ENCODE results near the gene KCNMB4. TPM values are rescaled to one million over a fixed set of nuclear protein-coding genes. Genes with fewer than 3 reads are reported as not detected.

Gene KCNMB4
- total RNA-seq, 1 experiment from 2014 or later = 0.13 TPM

DNA sequence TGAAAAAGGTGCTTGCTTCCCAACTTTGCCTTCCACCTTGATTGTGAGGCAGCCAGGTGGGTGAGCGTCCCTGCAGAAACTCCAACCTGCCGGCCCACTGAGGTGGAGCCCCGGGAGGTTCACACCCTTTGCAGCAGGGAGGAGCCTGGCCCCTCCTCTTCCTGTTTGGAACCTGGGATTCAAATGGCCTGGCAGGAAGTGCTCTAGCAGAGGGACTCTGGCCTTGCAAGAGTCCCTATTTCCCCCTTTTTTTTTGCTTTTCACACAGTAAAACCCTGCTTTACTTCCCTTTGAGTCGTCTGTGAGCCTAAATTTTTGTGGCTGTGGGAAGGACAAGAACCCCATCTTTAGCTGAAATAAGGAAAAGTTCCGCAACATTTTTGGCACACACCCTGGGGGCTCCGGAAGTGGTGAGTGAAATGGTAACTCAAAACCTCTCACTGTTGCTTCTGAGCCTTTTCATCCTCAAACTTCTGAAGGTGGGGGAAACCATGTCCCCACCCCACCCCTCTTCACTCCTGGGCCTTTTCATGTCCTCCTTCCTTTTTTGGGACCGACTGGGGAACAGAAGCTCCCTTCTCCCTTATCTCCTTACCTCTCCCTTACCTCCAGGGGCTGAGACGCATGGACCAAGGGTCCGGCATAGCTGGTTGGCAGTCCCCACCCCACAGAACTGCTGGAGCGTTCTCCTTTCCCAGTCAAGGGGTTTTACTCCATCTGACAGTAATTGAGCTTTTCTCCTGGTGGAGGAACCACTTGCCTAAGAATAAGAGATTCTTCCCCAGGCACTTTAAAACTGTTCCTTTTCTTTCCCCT is 102.0 kb downstream of the KCNMB4 start:
- ChIA-PET CTCF (no interaction called here), POLR2A (no interaction called here)
- TF ChIP-seq POLR2AphosphoS5 (IDR thresholded peaks at IDR 0.05; ENCODE audit: low read depth, low read length) = no peak
- ATAC-seq = no peak
- Histone ChIP-seq H3K4me3 (ENCODE audit: low read depth in 2 of 2, low read length in 2 of 2) (no peak overlapping the region), H3K9me3 (ENCODE audit: control insufficient read depth, insufficient read depth, low read depth, low read length) (0 out of 2 replicates have a peak, but pooled peaks cover 4% of the 10 kb centered on the region), H3K27me3 (ENCODE audit: control insufficient read depth, insufficient read depth, low read length) (no peaks in the 10 kb centered on the region), H3K4me1 (ENCODE audit: control insufficient read depth, insufficient read depth, low read length) (no peaks in the 10 kb centered on the region), H3K27ac (ENCODE audit: low read length) (no peak overlapping the region), H3K36me3 (ENCODE audit: control insufficient read depth, insufficient read depth, low read length) (no peaks in the 10 kb centered on the region; the same call in 1 of the 2 replicates)
- in situ Hi-C loops (cut with HindIII; ENCODE audit: low pct_unique_long_range_greater_than_20kb, low sequenced_read_pairs) = no loop called here
- DNase-seq (ENCODE audit: low read depth, low spot score) = no peak
- BruUV-seq (replicated peaks) = no TSS peak
- intact Hi-C loops (cut with micrococcal nuclease; ENCODE audit: unreplicated experiment) = no loop called here

DNA sequence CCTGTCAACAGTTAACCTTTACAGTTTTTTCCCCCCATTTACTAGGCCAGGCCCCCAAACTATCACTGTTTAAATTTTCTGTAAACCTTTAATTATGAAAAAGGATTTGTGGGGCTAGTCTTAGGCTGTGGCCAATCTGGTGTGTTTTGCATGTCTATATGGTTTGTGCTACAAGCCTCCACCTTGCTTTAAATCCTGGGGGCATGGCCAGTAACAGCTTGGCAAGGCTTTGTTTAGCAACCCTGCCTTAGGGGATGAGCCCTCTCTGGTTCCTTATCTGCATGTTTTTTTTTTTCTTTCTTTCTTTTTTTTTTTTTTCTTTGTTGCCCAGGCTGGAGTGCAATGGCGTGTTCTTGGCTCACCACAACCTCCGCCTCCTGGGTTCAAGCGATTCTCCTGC is 102.7 kb downstream of the KCNMB4 start:
- Histone ChIP-seq H3K36me3 (ENCODE audit: control insufficient read depth, insufficient read depth, low read length) (no peaks in the 10 kb centered on the region; the same call in 1 of the 2 replicates), H3K4me1 (ENCODE audit: control insufficient read depth, insufficient read depth, low read length) (no peaks in the 10 kb centered on the region), H3K9me3 (ENCODE audit: control insufficient read depth, insufficient read depth, low read depth, low read length) (0 out of 2 replicates have a peak, but pooled peaks cover 4% of the 10 kb centered on the region), H3K27me3 (ENCODE audit: control insufficient read depth, insufficient read depth, low read length) (no peaks in the 10 kb centered on the region), H3K4me3 (ENCODE audit: low read depth in 2 of 2, low read length in 2 of 2) (no peak overlapping the region), H3K27ac (ENCODE audit: low read length) (no peak overlapping the region)
- DNase-seq (ENCODE audit: low read depth, low spot score) (no peak), ATAC-seq (no peak)
- ChIA-PET CTCF (no interaction called here), POLR2A (no interaction called here)
- in situ Hi-C loops (cut with HindIII; ENCODE audit: low pct_unique_long_range_greater_than_20kb, low sequenced_read_pairs) = no loop called here
- intact Hi-C loops (cut with micrococcal nuclease; ENCODE audit: unreplicated experiment) = no loop called here
- TF ChIP-seq SIN3A (IDR thresholded peaks at IDR 0.05; ENCODE audit: borderline replicate concordance, insufficient read depth, low read depth, low read length) = no peak
- TF ChIP-seq, protein P1, sequence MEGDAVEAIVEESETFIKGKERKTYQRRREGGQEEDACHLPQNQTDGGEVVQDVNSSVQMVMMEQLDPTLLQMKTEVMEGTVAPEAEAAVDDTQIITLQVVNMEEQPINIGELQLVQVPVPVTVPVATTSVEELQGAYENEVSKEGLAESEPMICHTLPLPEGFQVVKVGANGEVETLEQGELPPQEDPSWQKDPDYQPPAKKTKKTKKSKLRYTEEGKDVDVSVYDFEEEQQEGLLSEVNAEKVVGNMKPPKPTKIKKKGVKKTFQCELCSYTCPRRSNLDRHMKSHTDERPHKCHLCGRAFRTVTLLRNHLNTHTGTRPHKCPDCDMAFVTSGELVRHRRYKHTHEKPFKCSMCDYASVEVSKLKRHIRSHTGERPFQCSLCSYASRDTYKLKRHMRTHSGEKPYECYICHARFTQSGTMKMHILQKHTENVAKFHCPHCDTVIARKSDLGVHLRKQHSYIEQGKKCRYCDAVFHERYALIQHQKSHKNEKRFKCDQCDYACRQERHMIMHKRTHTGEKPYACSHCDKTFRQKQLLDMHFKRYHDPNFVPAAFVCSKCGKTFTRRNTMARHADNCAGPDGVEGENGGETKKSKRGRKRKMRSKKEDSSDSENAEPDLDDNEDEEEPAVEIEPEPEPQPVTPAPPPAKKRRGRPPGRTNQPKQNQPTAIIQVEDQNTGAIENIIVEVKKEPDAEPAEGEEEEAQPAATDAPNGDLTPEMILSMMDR (IDR thresholded peaks at IDR 0.05) = no peak
- TF ChIP-seq, protein P2, sequence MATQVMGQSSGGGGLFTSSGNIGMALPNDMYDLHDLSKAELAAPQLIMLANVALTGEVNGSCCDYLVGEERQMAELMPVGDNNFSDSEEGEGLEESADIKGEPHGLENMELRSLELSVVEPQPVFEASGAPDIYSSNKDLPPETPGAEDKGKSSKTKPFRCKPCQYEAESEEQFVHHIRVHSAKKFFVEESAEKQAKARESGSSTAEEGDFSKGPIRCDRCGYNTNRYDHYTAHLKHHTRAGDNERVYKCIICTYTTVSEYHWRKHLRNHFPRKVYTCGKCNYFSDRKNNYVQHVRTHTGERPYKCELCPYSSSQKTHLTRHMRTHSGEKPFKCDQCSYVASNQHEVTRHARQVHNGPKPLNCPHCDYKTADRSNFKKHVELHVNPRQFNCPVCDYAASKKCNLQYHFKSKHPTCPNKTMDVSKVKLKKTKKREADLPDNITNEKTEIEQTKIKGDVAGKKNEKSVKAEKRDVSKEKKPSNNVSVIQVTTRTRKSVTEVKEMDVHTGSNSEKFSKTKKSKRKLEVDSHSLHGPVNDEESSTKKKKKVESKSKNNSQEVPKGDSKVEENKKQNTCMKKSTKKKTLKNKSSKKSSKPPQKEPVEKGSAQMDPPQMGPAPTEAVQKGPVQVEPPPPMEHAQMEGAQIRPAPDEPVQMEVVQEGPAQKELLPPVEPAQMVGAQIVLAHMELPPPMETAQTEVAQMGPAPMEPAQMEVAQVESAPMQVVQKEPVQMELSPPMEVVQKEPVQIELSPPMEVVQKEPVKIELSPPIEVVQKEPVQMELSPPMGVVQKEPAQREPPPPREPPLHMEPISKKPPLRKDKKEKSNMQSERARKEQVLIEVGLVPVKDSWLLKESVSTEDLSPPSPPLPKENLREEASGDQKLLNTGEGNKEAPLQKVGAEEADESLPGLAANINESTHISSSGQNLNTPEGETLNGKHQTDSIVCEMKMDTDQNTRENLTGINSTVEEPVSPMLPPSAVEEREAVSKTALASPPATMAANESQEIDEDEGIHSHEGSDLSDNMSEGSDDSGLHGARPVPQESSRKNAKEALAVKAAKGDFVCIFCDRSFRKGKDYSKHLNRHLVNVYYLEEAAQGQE (IDR thresholded peaks at IDR 0.05; ENCODE audit: insufficient read depth in 1 of 2, low read depth in 2 of 2, low read length in 1 of 2) = no peak
- TF ChIP-seq TCF7L2 (IDR thresholded peaks at IDR 0.05; ENCODE audit: low read depth, low read length) = no peak
- no peak for TF ChIP-seq POLR2AphosphoS5 (IDR thresholded peaks at IDR 0.05; ENCODE audit: low read depth, low read length)
- no TSS peak for BruUV-seq (replicated peaks)

DNA sequence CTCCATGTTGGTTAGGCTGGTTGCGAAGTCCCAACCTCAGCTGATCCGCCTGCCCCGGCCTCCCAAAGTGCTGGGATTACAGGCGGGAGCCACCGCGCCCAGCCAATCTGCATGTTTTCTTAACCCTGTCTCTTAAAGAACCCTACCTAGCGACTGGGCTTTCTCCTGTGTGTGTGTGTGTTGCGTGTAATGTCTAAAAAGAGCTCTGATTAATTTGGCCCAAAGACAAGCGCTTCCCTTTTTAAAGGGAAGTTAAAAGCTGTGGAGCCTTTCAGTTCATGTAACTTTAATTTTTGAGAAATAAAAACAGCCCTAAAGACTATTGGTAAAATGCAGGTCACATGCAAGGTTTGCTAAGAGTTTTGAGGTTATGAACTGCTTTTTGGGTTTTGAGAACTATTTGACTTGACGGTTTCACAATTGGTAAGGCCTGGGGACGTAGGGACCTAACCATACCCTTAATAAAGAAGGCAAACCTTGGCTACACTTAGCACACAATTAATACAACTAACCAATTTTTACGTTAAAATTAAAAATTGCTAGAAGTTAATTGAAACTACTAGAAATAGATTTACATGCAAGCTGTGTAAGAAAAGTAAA is 103.2 kb downstream of the KCNMB4 start:
- BruUV-seq (replicated peaks) = no TSS peak
- TF ChIP-seq, protein P2 (IDR thresholded peaks at IDR 0.05; ENCODE audit: insufficient read depth in 1 of 2, low read depth in 2 of 2, low read length in 1 of 2) = no peak
- no peak for TF ChIP-seq POLR2AphosphoS5 (IDR thresholded peaks at IDR 0.05; ENCODE audit: low read depth, low read length)
- TF ChIP-seq, protein P1 (IDR thresholded peaks at IDR 0.05) = no peak
- TF ChIP-seq SIN3A (IDR thresholded peaks at IDR 0.05; ENCODE audit: borderline replicate concordance, insufficient read depth, low read depth, low read length) = no peak
- no peak for TF ChIP-seq TCF7L2 (IDR thresholded peaks at IDR 0.05; ENCODE audit: low read depth, low read length)
- in situ Hi-C loops (cut with HindIII; ENCODE audit: low pct_unique_long_range_greater_than_20kb, low sequenced_read_pairs) (no loop called here), intact Hi-C loops (cut with micrococcal nuclease; ENCODE audit: unreplicated experiment) (no loop called here)
- DNase-seq (ENCODE audit: low read depth, low spot score) (no peak), ATAC-seq (no peak)
- no peaks in the 10 kb centered on the region for H3K9me3 ChIP-seq (ENCODE audit: control insufficient read depth, insufficient read depth, low read depth, low read length)
- H3K27ac ChIP-seq (ENCODE audit: low read length) = no peak overlapping the region
- H3K4me3 ChIP-seq (ENCODE audit: low read depth in 2 of 2, low read length in 2 of 2) = no peak overlapping the region
- H3K36me3 ChIP-seq (ENCODE audit: control insufficient read depth, insufficient read depth, low read length) = no peaks in the 10 kb centered on the region; the same call in 1 of the 2 replicates
- POLR2A ChIA-PET = no interaction called here
- CTCF ChIA-PET = no interaction called here
- H3K4me1 ChIP-seq (ENCODE audit: control insufficient read depth, insufficient read depth, low read length) = no peaks in the 10 kb centered on the region
- H3K27me3 ChIP-seq (ENCODE audit: control insufficient read depth, insufficient read depth, low read length) = no peaks in the 10 kb centered on the region
